Gastrocnemius medialis (tissue), 4 donors: ENCODE measurements around the gene SCMH1.

Experiments used
- CTCF ChIP-seq, 5 experiments: fragments of 450-650 bp in 3 of 5; fragments of 200-600 bp in 2 of 5; sonication (generic) in 2 of 5; IDR thresholded peaks in 4 of 5; conservative IDR thresholded peaks in 1 of 5; 1 replicate in 4 of 5; 2 replicates in 1 of 5; pipeline ENCODE4 v1.5.1; 2016 to 2019; ENCODE audit warnings: antibody characterized with exemption in 5 of 5, mild to moderate bottlenecking in 3 of 5, moderate library complexity in 3 of 5
- POLR2A ChIP-seq, 2 donors: fragments of 450-650 bp; IDR thresholded peaks; one replicate each; pipeline ENCODE4 v1.6.1; 2017; ENCODE audit warnings: antibody characterized with exemption in 2 of 2, mild to moderate bottlenecking in 2 of 2, moderate library complexity in 2 of 2

- TF ChIP-seq CTCF (IDR thresholded peaks at IDR 0.05 in 4 of 5, conservative IDR thresholded peaks at IDR 0.05 in 1 of 5) (no peak), POLR2A (IDR thresholded peaks at IDR 0.05) (no peak)
Observed at GRCh38 chr1:41175546-41175945, 66.6 kb downstream of the SCMH1 start.
